ENCODE data around the gene TEDC2. TPM values are rescaled to one million over a fixed set of nuclear protein-coding genes. Genes with fewer than 3 reads are reported as not detected.

TEDC2 gene
- polyA plus RNA-seq, 1 of the 3 experiments (the other 2 are of a cell fraction) = 15.6 TPM

DNA sequence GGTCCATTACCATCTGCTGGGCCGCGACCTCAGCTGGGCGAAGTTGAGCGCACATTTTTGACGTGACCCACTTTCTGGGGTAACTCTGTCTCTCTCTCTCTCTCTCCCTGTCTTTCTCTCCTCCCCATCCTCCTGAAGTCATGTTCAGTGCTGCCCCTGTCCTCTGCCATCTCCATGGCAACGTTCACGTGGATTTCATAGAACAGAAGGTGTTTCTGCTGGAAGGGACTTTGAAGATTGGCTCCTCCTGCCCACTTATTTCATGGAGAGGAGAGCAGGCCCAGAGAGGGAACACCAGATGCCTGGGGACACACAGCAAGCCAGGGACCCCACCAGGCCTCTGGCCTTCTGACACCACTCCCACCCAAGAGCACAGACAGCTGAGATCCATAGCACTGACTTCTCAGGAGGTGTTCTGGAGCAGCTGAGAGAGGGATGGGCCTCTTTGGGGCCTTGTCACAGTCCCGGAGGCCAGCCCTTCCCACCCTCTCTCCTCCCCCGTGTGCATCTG is 34.8 kb upstream of the TEDC2 start:
- H3K9ac ChIP-seq = no peak overlapping the region
- 81% methylated on average over 9 of the region's 9 CpGs for WGBS (ENCODE audit: low lambda C conversion rate)
- ChIA-PET CTCF (interaction anchor here (1.2 kb wide), 2 partner anchors 76 to 85 kb away, joined by 4 to 6 read pairs; partner anchors contain the start of gene ABCA3), POLR2A (no interaction called here)
- no peak overlapping the region for H2AFZ ChIP-seq (ENCODE audit: low read depth)
- no peaks in the 10 kb centered on the region for H3K27me3 ChIP-seq (ENCODE audit: insufficient read depth)
- peaks cover 0 to 25% of the 10 kb centered on the region in 2 experiments; a peak in 1 of 4 replicates for H3K4me1 ChIP-seq (ENCODE audit: control insufficient read depth in 1 of 2, insufficient read depth in 2 of 2, low read depth in 1 of 2, low read length in 1 of 2)
- no peak overlapping the region for H3K4me3 ChIP-seq (ENCODE audit: low read depth in 2 of 2, low read length in 1 of 2)
- TF ChIP-seq, protein P1, sequence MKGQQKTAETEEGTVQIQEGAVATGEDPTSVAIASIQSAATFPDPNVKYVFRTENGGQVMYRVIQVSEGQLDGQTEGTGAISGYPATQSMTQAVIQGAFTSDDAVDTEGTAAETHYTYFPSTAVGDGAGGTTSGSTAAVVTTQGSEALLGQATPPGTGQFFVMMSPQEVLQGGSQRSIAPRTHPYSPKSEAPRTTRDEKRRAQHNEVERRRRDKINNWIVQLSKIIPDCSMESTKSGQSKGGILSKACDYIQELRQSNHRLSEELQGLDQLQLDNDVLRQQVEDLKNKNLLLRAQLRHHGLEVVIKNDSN (IDR thresholded peaks at IDR 0.05; ENCODE audit: borderline replicate concordance, low read depth) = no peak
- no peak for TF ChIP-seq FOSL2 (IDR thresholded peaks at IDR 0.05; ENCODE audit: borderline replicate concordance, low read depth)
- TF ChIP-seq ELF1 (IDR thresholded peaks at IDR 0.05) = no peak
- TF ChIP-seq, protein P2, sequence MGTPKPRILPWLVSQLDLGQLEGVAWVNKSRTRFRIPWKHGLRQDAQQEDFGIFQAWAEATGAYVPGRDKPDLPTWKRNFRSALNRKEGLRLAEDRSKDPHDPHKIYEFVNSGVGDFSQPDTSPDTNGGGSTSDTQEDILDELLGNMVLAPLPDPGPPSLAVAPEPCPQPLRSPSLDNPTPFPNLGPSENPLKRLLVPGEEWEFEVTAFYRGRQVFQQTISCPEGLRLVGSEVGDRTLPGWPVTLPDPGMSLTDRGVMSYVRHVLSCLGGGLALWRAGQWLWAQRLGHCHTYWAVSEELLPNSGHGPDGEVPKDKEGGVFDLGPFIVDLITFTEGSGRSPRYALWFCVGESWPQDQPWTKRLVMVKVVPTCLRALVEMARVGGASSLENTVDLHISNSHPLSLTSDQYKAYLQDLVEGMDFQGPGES (IDR thresholded peaks at IDR 0.05; ENCODE audit: low read depth, low read length) = no peak
- TF ChIP-seq TCF12 (IDR thresholded peaks at IDR 0.05) = no peak
- TF ChIP-seq, protein P3, sequence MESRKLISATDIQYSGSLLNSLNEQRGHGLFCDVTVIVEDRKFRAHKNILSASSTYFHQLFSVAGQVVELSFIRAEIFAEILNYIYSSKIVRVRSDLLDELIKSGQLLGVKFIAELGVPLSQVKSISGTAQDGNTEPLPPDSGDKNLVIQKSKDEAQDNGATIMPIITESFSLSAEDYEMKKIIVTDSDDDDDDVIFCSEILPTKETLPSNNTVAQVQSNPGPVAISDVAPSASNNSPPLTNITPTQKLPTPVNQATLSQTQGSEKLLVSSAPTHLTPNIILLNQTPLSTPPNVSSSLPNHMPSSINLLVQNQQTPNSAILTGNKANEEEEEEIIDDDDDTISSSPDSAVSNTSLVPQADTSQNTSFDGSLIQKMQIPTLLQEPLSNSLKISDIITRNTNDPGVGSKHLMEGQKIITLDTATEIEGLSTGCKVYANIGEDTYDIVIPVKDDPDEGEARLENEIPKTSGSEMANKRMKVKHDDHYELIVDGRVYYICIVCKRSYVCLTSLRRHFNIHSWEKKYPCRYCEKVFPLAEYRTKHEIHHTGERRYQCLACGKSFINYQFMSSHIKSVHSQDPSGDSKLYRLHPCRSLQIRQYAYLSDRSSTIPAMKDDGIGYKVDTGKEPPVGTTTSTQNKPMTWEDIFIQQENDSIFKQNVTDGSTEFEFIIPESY (IDR thresholded peaks at IDR 0.05; ENCODE audit: borderline replicate concordance, low read depth) = no peak
- no peak for TF ChIP-seq FOXM1 (IDR thresholded peaks at IDR 0.05; ENCODE audit: low read depth)
- TF ChIP-seq TAF1 (IDR thresholded peaks at IDR 0.05; ENCODE audit: borderline replicate concordance, low read depth, low read length) = no peak
- TF ChIP-seq SIN3A (IDR thresholded peaks at IDR 0.05; ENCODE audit: borderline replicate concordance, low read depth, low read length) = no peak
- no peak for TF ChIP-seq SMC3 (IDR thresholded peaks at IDR 0.05; ENCODE audit: low read depth, low read length)
- no peak for TF ChIP-seq EP300 (IDR thresholded peaks at IDR 0.05; ENCODE audit: borderline replicate concordance in 1 of 2, low read depth in 1 of 2, low read length in 1 of 2)
- no peak for TF ChIP-seq YY1 (IDR thresholded peaks at IDR 0.05; ENCODE audit: low read depth)
- no peak for TF ChIP-seq JUND (IDR thresholded peaks at IDR 0.05)
- TF ChIP-seq MXI1 (IDR thresholded peaks at IDR 0.05; ENCODE audit: low read depth, low read length) = no peak
- TF ChIP-seq RAD21 (IDR thresholded peaks at IDR 0.05; ENCODE audit: low read length) = no peak
- TF ChIP-seq CHD2 (IDR thresholded peaks at IDR 0.05; ENCODE audit: low read length, partially characterized antibody) = no peak
- no peak for TF ChIP-seq MEF2A (IDR thresholded peaks at IDR 0.05; ENCODE audit: borderline replicate concordance, low read depth)
- no peak for TF ChIP-seq NRF1 (IDR thresholded peaks at IDR 0.05; ENCODE audit: low read depth, low read length)
- no peak for TF ChIP-seq GABPA (IDR thresholded peaks at IDR 0.05; ENCODE audit: low read depth)
- H3F3A ChIP-seq (replicated peaks; ENCODE audit: insufficient read depth) = no peaks in the 10 kb centered on the region
- H3K36me3 ChIP-seq (replicated peaks in 1 of 2; ENCODE audit: control insufficient read depth in 1 of 2, insufficient read depth in 2 of 2, low read length in 1 of 2) = no peaks in the 10 kb centered on the region
- H3K79me2 ChIP-seq (ENCODE audit: insufficient read depth) = peaks cover 7% of the 10 kb centered on the region
- no peaks in the 10 kb centered on the region for H3K9me3 ChIP-seq
- DNase-seq = no peak
- H4K20me1 ChIP-seq (ENCODE audit: insufficient read depth) = no peaks in the 10 kb centered on the region
- no peak overlapping the region for H3K4me2 ChIP-seq
- H3K9me2 ChIP-seq = no peaks in the 10 kb centered on the region
- H3K27ac ChIP-seq (ENCODE audit: low read depth in 2 of 2, low read length in 1 of 2) = no peak overlapping the region
